Endothelial cell (in vitro differentiated cells): ENCODE measurements around the gene MYCL. TPM values are rescaled to one million over a fixed set of nuclear protein-coding genes. Genes with fewer than 3 reads are reported as not detected.
"Not testable (repeated sequence)": the region's sequence is repeated elsewhere in the genome, so short reads cannot be mapped to it uniquely, and the experiment has no call there.

ENCODE experiments used
- DNase-seq: peaks from one replicate; pipeline ENCODE4 v3.0.0; 2021; ENCODE audit warnings: low spot score
- H3K27ac Mint-ChIP-seq: one replicate; pipeline ENCODE4 v1.8.0; 2021; ENCODE audit warnings: mixed read lengths, inconsistent platforms; ENCODE audit not compliant: unreplicated experiment
- H3K27me3 Mint-ChIP-seq: one replicate; pipeline ENCODE4 v1.8.0; 2021; ENCODE audit warnings: mild to moderate bottlenecking, moderate library complexity, mixed read lengths, inconsistent platforms; ENCODE audit not compliant: unreplicated experiment
- H3K36me3 Mint-ChIP-seq: one replicate; pipeline ENCODE4 v1.8.0; 2021; ENCODE audit warnings: mild to moderate bottlenecking, low read depth, mixed read lengths, inconsistent platforms; ENCODE audit not compliant: unreplicated experiment
- H3K4me1 Mint-ChIP-seq: one replicate; pipeline ENCODE4 v1.8.0; 2021; ENCODE audit warnings: mild to moderate bottlenecking, mixed read lengths, inconsistent platforms; ENCODE audit not compliant: unreplicated experiment
- H3K4me3 Mint-ChIP-seq: one replicate; pipeline ENCODE4 v1.8.0; 2021; ENCODE audit warnings: mild to moderate bottlenecking, mixed read lengths, inconsistent platforms; ENCODE audit not compliant: unreplicated experiment
- H3K9me3 Mint-ChIP-seq: one replicate; pipeline ENCODE4 v1.8.0; 2021; ENCODE audit warnings: mixed read lengths, inconsistent platforms; ENCODE audit not compliant: unreplicated experiment
- CTCF ChIP-seq: fragments of 200-600 bp; sonication (generic); IDR thresholded peaks from one replicate; pipeline ENCODE4 v1.5.0; 2021; ENCODE audit warnings: antibody characterized with exemption; ENCODE audit not compliant: unreplicated experiment
- total RNA-seq: library from RNA; stranded (reverse); fragmentation: NEBNext Ultra II Directional; extraction: Animal tissue kit (Norgen Biotek cat#: 25700); gene quantifications from one replicate; pipeline ENCODE4 v1.2.1, GENCODE V29; 2021; ENCODE audit not compliant: unreplicated experiment

The MYCL gene
- total RNA-seq, 1 donor from 2014 or later, result 20.1 TPM

- DNase-seq, result no peak
- peaks cover 17% of the 10 kb centered on the region for H3K36me3 Mint-ChIP-seq
- no peaks in the 10 kb centered on the region for H3K9me3 Mint-ChIP-seq
- no peak for TF ChIP-seq CTCF
- H3K4me1 Mint-ChIP-seq, result no peaks in the 10 kb centered on the region
- no peak overlapping the region for H3K27ac Mint-ChIP-seq
- H3K4me3 Mint-ChIP-seq, result no peak overlapping the region
- H3K27me3 Mint-ChIP-seq, result peaks cover 1% of the 10 kb centered on the region
These were observed 29.9 kb downstream of the MYCL start for GRCh38 chr1:39871796-39872195.

- DNase-seq, H3K27ac Mint-ChIP-seq, H3K27me3 Mint-ChIP-seq, H3K4me1 Mint-ChIP-seq, H3K9me3 Mint-ChIP-seq, H3K4me3 Mint-ChIP-seq: not testable (repeated sequence)
- peaks cover 17% of the 10 kb centered on the region for H3K36me3 Mint-ChIP-seq
These were observed 30.7 kb downstream of the MYCL start for GRCh38 chr1:39871043-39871442.

GRCh38 chr1:39869538-39870112, 32.1 kb downstream of the MYCL start:
- not testable (repeated sequence) for H3K27me3 Mint-ChIP-seq

GRCh38 chr1:39866767-39867166, 35.0 kb downstream of the MYCL start:
- no peak overlapping the region for H3K4me3 Mint-ChIP-seq
- peaks cover 4% of the 10 kb centered on the region for H3K4me1 Mint-ChIP-seq
- peaks cover 16% of the 10 kb centered on the region for H3K36me3 Mint-ChIP-seq
- peaks cover 2% of the 10 kb centered on the region for H3K27me3 Mint-ChIP-seq
- no peak for TF ChIP-seq CTCF
- no peak for DNase-seq
- H3K9me3 Mint-ChIP-seq, result no peaks in the 10 kb centered on the region
- no peak overlapping the region for H3K27ac Mint-ChIP-seq

More at GRCh38 chr1:39869538-39870112, 32.1 kb downstream of the MYCL start:
- not testable (repeated sequence) for H3K4me3 Mint-ChIP-seq, H3K4me1 Mint-ChIP-seq, DNase-seq, H3K9me3 Mint-ChIP-seq, H3K27ac Mint-ChIP-seq
- H3K36me3 Mint-ChIP-seq, result peaks cover 17% of the 10 kb centered on the region

- Mint-ChIP-seq H3K4me1 (peaks cover 8% of the 10 kb centered on the region), H3K36me3 (peaks cover 18% of the 10 kb centered on the region), H3K4me3 (no peak overlapping the region), H3K9me3 (no peaks in the 10 kb centered on the region), H3K27me3 (peaks cover 2% of the 10 kb centered on the region), H3K27ac (no peak overlapping the region)
- no peak for TF ChIP-seq CTCF
- no peak for DNase-seq
These were observed 36.0 kb downstream of the MYCL start for GRCh38 chr1:39865762-39866161.

- Mint-ChIP-seq H3K36me3 (peaks cover 9% of the 10 kb centered on the region), H3K27ac (no peak overlapping the region), H3K4me1 (peaks cover 8% of the 10 kb centered on the region), H3K27me3 (peaks cover 2% of the 10 kb centered on the region), H3K9me3 (no peaks in the 10 kb centered on the region), H3K4me3 (no peak overlapping the region)
- TF ChIP-seq CTCF, result no peak
- DNase-seq, result no peak
These were observed 38.5 kb downstream of the MYCL start for GRCh38 chr1:39863177-39863576.
